MM.1S (cell line): ENCODE data around the gene ZNF622.
A peak's percentile ranks its signal among the peaks of the same experiment; 100 is the strongest.

Experiments used
- DNase-seq: peaks from one replicate; pipeline ENCODE4 v3.0.0-alpha.2; 2015
- H2AFZ ChIP-seq: fragments of 300-600 bp; sonication (generic); 2 replicates; pipeline ENCODE4 v1.6.0; 2016; ENCODE audit warnings: antibody characterized with exemption, low read length
- H3F3A ChIP-seq: fragments of 300-600 bp; sonication (generic); 2 replicates; pipeline ENCODE4 v1.6.1; 2016; ENCODE audit warnings: mild to moderate bottlenecking, antibody characterized with exemption, low read length, moderate library complexity, mixed read lengths; ENCODE audit not compliant: insufficient read depth
- H3K27ac ChIP-seq: fragments of 300-600 bp; sonication (generic); 2 replicates; pipeline ENCODE4 v1.5.1; 2016; ENCODE audit warnings: mild to moderate bottlenecking, low read length
- H3K27me3 ChIP-seq: fragments of 300-600 bp; sonication (generic); replicated peaks from 2 replicates; pipeline ENCODE4 v1.6.0; 2016; ENCODE audit warnings: low read length; ENCODE audit not compliant: insufficient read depth
- H3K36me3 ChIP-seq: fragments of 300-600 bp; sonication (generic); replicated peaks from 2 replicates; pipeline ENCODE4 v1.6.1; 2016; ENCODE audit warnings: mild to moderate bottlenecking, low read length, mixed read lengths; ENCODE audit not compliant: insufficient read depth
- H3K4me1 ChIP-seq: fragments of 300-600 bp; sonication (generic); 2 replicates; pipeline ENCODE4 v1.6.1; 2016; ENCODE audit warnings: low read length, mixed read lengths
- H3K4me2 ChIP-seq: fragments of 300-600 bp; sonication (generic); 2 replicates; pipeline ENCODE4 v1.6.0; 2016; ENCODE audit warnings: low read depth, low read length
- H3K4me3 ChIP-seq: fragments of 300-600 bp; sonication (generic); 2 replicates; pipeline ENCODE4 v1.5.1; 2016; ENCODE audit warnings: low read length, mixed read lengths
- H3K79me2 ChIP-seq: fragments of 300-600 bp; sonication (generic); 2 replicates; pipeline ENCODE4 v1.6.1; 2016; ENCODE audit warnings: mixed run types, low read length, mixed read lengths
- H3K9ac ChIP-seq: fragments of 300-600 bp; sonication (generic); 2 replicates; pipeline ENCODE4 v1.6.1; 2016; ENCODE audit warnings: low read length, mixed read lengths
- H3K9me2 ChIP-seq: fragments of 300-600 bp; sonication (generic); replicated peaks from 2 replicates; pipeline ENCODE4 v1.6.1; 2016; ENCODE audit warnings: mild to moderate bottlenecking, low read length, mixed read lengths; ENCODE audit not compliant: insufficient read depth
- H3K9me3 ChIP-seq: fragments of 300-600 bp; sonication (generic); replicated peaks from 2 replicates; pipeline ENCODE4 v1.6.1; 2016; ENCODE audit warnings: mild to moderate bottlenecking, low read length, mixed read lengths; ENCODE audit not compliant: insufficient read depth
- H4K20me1 ChIP-seq: fragments of 300-600 bp; sonication (generic); 2 replicates; pipeline ENCODE4 v1.6.1; 2016; ENCODE audit warnings: mild to moderate bottlenecking, low read length, moderate library complexity, mixed read lengths; ENCODE audit not compliant: insufficient read depth
- EZH2 ChIP-seq: fragments of 300-600 bp; sonication (generic); optimal IDR thresholded peaks from 2 replicates; pipeline ENCODE3; 2017; ENCODE audit warnings: low read depth, mild to moderate bottlenecking, antibody characterized with exemption, low read length, mixed read lengths
- EZH2phosphoT487 ChIP-seq: fragments of 300-600 bp; sonication (generic); IDR thresholded peaks from 2 replicates; pipeline ENCODE4 v1.6.1; 2018; ENCODE audit warnings: antibody characterized with exemption, low read length
- TF ChIP-seq, protein P1 (sequence below): fragments of 300-600 bp; sonication (generic); IDR thresholded peaks from 2 replicates; pipeline ENCODE4 v1.5.1; 2016; ENCODE audit warnings: antibody characterized with exemption, low read length, mixed read lengths

ZNF622 gene, protein sequence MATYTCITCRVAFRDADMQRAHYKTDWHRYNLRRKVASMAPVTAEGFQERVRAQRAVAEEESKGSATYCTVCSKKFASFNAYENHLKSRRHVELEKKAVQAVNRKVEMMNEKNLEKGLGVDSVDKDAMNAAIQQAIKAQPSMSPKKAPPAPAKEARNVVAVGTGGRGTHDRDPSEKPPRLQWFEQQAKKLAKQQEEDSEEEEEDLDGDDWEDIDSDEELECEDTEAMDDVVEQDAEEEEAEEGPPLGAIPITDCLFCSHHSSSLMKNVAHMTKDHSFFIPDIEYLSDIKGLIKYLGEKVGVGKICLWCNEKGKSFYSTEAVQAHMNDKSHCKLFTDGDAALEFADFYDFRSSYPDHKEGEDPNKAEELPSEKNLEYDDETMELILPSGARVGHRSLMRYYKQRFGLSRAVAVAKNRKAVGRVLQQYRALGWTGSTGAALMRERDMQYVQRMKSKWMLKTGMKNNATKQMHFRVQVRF

DNA sequence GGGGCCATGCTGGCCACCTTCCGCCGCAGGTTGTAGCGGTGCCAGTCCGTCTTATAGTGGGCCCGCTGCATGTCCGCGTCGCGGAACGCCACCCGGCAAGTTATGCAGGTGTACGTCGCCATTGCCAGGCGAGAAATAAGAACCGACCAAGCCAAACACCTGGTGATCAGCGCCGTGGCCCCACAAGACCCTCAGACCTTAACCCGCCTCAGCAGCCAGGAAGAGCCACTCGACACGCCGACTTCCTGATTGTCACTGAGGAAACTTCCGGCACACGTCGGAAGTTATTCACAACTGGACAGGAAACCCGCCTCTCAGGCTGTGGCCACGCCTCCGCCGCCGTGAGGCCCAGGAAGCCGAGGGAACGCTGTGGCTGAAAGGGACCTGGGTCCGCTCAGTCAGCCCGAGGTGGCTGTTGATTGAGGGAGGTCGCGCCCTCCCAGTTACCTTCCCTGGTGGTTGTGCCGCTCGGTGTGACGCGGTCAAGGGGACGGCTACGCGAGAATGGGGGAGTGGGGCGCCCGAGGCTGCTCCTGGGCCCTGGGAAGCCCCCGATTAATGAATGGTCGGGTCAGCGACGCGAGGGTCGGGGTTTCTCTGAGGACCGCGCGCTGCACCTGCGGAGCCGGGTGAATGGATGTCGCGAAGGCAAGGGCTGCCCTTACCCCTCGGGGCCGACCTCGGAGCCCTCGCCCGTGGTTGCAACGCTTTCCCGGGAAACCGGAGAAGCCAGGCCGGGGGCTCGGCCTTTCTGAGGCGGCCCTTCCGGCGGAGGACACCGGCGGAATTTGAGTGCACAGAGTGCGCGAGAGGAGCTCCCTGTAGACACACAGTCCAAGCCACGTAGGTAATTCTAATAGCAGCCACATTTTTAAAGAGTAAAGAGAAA, at the start of gene ZNF622:
Gene ZNF622 (minus strand): TSS at position 257 of the 889 bp plus-strand sequence. CDS start 135 bp downstream, at position 122.
- peaks cover 14% of the 10 kb centered on the region for H3K36me3 ChIP-seq
- H4K20me1 ChIP-seq, result no peaks in the 10 kb centered on the region
- TF ChIP-seq, protein P1, sequence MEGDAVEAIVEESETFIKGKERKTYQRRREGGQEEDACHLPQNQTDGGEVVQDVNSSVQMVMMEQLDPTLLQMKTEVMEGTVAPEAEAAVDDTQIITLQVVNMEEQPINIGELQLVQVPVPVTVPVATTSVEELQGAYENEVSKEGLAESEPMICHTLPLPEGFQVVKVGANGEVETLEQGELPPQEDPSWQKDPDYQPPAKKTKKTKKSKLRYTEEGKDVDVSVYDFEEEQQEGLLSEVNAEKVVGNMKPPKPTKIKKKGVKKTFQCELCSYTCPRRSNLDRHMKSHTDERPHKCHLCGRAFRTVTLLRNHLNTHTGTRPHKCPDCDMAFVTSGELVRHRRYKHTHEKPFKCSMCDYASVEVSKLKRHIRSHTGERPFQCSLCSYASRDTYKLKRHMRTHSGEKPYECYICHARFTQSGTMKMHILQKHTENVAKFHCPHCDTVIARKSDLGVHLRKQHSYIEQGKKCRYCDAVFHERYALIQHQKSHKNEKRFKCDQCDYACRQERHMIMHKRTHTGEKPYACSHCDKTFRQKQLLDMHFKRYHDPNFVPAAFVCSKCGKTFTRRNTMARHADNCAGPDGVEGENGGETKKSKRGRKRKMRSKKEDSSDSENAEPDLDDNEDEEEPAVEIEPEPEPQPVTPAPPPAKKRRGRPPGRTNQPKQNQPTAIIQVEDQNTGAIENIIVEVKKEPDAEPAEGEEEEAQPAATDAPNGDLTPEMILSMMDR, result no peak
- TF ChIP-seq EZH2phosphoT487, result no peak
- TF ChIP-seq EZH2, result no peak
- no peaks in the 10 kb centered on the region for H3K27me3 ChIP-seq
- H3K9me2 ChIP-seq, result no peaks in the 10 kb centered on the region
- peaks cover 65% of the 10 kb centered on the region for H3K79me2 ChIP-seq
- H3F3A ChIP-seq, result 0 out of 2 replicates have a peak, but pooled peaks cover 11% of the 10 kb centered on the region
- H3K4me2 ChIP-seq, result peak within 1 kb of the TSS; percentile 77
- H3K9me3 ChIP-seq, result no peaks in the 10 kb centered on the region
- peak; percentile 96 for DNase-seq
- H3K4me1 ChIP-seq, result peaks cover 29% of the 10 kb centered on the region
- H3K9ac ChIP-seq, result peak within 1 kb of the TSS; percentile 92
- H3K27ac ChIP-seq, result peak within 1 kb of the TSS; percentile 46; the same call in 1 of the 2 replicates
- peak within 1 kb of the TSS; percentile 96 for H2AFZ ChIP-seq
- H3K4me3 ChIP-seq, result peak within 1 kb of the TSS; percentile 99

DNA sequence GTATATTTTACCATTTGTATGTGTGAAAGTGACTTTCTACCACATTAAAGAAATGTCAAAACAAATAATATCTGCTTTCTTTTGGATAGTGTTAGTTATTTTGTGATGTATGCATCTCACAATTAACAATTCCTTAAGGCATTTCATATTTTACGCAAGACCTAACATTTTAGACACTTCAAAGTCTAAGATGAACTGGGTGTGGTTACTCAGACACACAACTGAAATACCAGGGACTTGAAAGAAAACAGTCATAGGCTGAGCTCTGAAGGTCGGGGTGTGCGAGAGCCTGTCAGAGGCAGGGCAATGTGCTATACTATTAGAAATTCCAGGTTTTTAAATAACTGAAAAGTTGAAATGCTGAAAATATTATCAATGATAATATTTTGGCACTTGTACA, 44.5 kb upstream of the ZNF622 start:
- H3K9ac ChIP-seq, result no peak overlapping the region
- no peaks in the 10 kb centered on the region for H3K4me1 ChIP-seq
- H2AFZ ChIP-seq, result no peak overlapping the region
- no peaks in the 10 kb centered on the region for H3K9me2 ChIP-seq
- no peaks in the 10 kb centered on the region for H3K79me2 ChIP-seq
- H4K20me1 ChIP-seq, result no peaks in the 10 kb centered on the region
- no peak overlapping the region for H3K27ac ChIP-seq
- no peaks in the 10 kb centered on the region for H3K27me3 ChIP-seq
- H3K4me3 ChIP-seq, result no peak overlapping the region
- H3F3A ChIP-seq, result no peaks in the 10 kb centered on the region
- H3K4me2 ChIP-seq, result no peak overlapping the region
- no peak for DNase-seq
- H3K36me3 ChIP-seq, result no peaks in the 10 kb centered on the region
- H3K9me3 ChIP-seq, result no peaks in the 10 kb centered on the region
- TF ChIP-seq EZH2phosphoT487 (no peak), EZH2 (no peak)
- TF ChIP-seq, protein P1, result no peak

DNA sequence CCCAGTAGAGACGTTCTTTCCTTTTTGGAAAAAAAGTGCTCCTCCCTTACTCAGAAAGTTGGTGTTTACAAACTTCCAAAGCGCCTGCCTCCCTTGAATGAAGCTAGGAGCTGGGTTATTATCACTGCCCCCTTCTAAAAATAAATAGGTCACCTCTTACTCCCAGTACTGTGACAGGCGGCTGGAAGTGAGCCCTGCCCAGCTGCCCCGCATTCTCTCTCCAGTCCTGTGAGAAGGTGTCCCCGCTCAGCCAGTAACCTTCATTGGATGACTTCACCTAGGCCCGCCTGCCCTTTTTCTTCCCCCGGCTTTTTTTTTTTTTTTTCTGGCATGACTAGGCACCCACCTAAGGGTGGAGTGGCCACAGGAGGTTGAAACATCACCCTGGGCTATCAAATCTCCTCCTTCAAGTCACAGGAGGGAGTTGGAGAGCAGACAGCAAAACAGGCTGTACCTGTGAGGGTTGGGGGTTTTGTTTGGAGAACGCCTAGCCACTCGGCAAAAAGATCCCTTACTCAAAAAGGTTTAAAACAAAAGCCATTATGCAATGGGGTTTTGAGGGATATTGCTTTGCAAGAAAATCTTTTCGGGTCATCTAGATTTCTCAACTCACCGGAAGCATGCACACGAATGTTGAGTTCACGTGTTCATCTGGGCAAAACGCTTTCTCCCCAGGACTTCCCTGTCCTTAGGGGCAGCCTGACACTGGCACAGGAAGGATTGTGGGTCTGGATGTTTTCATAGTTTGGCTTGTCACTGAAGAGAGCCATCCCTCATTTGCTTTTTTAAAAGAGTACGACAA, 43.3 kb upstream of the ZNF622 start:
- Histone ChIP-seq H3F3A (no peaks in the 10 kb centered on the region), H3K9me2 (no peaks in the 10 kb centered on the region), H3K27ac (no peak overlapping the region), H3K4me1 (no peaks in the 10 kb centered on the region), H3K9ac (no peak overlapping the region), H3K9me3 (no peaks in the 10 kb centered on the region), H3K4me3 (no peak overlapping the region), H4K20me1 (no peaks in the 10 kb centered on the region), H3K79me2 (no peaks in the 10 kb centered on the region), H3K4me2 (no peak overlapping the region), H2AFZ (no peak overlapping the region), H3K27me3 (no peaks in the 10 kb centered on the region), H3K36me3 (no peaks in the 10 kb centered on the region)
- no peak for DNase-seq
- no peak for TF ChIP-seq EZH2
